Breast epithelium (tissue), 4 donors: ENCODE measurements around the gene SLC1A5. TPM values are rescaled to one million over a fixed set of nuclear protein-coding genes. Genes with fewer than 3 reads are reported as not detected.
"Not testable (repeated sequence)": the region's sequence is repeated elsewhere in the genome, so short reads cannot be mapped to it uniquely, and the experiment has no call there.

Experiments
- DNase-seq, 2 donors: peaks; one replicate each; pipeline ENCODE4 v3.0.0-alpha.2; 2019; ENCODE audit warnings: low spot score in 2 of 2
- H3K27ac ChIP-seq, 2 donors: fragments of 200-600 bp; sonication (generic) in 1 of 2; one replicate each; pipeline ENCODE4 v1.5.1; 2016 to 2019; ENCODE audit warnings: mild to moderate bottlenecking in 1 of 2
- H3K27me3 ChIP-seq, 2 donors: fragments of 200-600 bp; sonication (generic) in 1 of 2; one replicate each; pipeline versions ENCODE4 v1.5.1 to v1.6.0; 2017 to 2019; ENCODE audit warnings: control low read depth in 1 of 2, mild to moderate bottlenecking in 1 of 2
- H3K36me3 ChIP-seq: fragments of 200-600 bp; one replicate; pipeline ENCODE4 v1.5.1; 2019
- H3K4me1 ChIP-seq, 2 donors: fragments of 200-600 bp; sonication (generic); one replicate each; pipeline ENCODE4 v1.5.1; 2016 to 2019; ENCODE audit warnings: control low read depth in 1 of 2
- H3K4me3 ChIP-seq, 3 donors: fragments of 200-600 bp; sonication (generic); 1 replicate in 2 of 3; 2 replicates in 1 of 3; pipeline ENCODE4 v1.5.1; 2016 to 2019; ENCODE audit warnings: mild to moderate bottlenecking in 3 of 3, moderate library complexity in 2 of 3
- H3K9me3 ChIP-seq, 2 donors: fragments of 200-600 bp; sonication (generic) in 1 of 2; one replicate each; pipeline ENCODE4 v1.5.1; 2016 to 2019; ENCODE audit warnings: control low read depth in 1 of 2
- CTCF ChIP-seq, 3 donors: fragments of 450-650 bp; IDR thresholded peaks; one replicate each; pipeline ENCODE4 v1.5.1; 2016 to 2017; ENCODE audit warnings: antibody characterized with exemption in 3 of 3, mild to moderate bottlenecking in 3 of 3, moderate library complexity in 3 of 3
- POLR2A ChIP-seq: fragments of 450-650 bp; IDR thresholded peaks from one replicate; pipeline ENCODE4 v1.6.1; 2016; ENCODE audit warnings: antibody characterized with exemption, mild to moderate bottlenecking, moderate library complexity
- POLR2AphosphoS5 ChIP-seq, 3 donors: sonication (generic); formaldehyde crosslinking; IDR thresholded peaks; one replicate each; pipeline ENCODE4 v1.6.1; 2017; ENCODE audit warnings: antibody characterized with exemption in 3 of 3
- intact Hi-C: fragments of 100-400 bp; cut with DNase I; formaldehyde crosslinking; loops from one replicate; pipeline ENCODE4 v1.15.1; 2023; ENCODE audit warnings: low total_unique reads
- total RNA-seq, 3 donors: library from RNA; depleted of rRNA; stranded (reverse); fragments of >200 nt; gene quantifications; one replicate each; pipeline ENCODE4 v1.1.0, GENCODE V29; 2016

SLC1A5 gene
- total RNA-seq, 3 donors from 2014 or later, result 121 to 146 (median 121) TPM

GRCh38 chr19:46785054-46785979 lies 3.1 kb downstream of the SLC1A5 start:
- Histone ChIP-seq H3K27me3 (no peaks in the 10 kb centered on the region), H3K4me3 (peak overlapping the region; percentile 92 to 95 (median 94)), H3K4me1 (peaks cover 8 to 15% of the 10 kb centered on the region in 2 donors), H3K9me3 (no peaks in the 10 kb centered on the region), H3K27ac (peak overlapping the region; percentile 90 to 93), H3K36me3 (no peaks in the 10 kb centered on the region)
- intact Hi-C loops, result no loop called here
- no peak for DNase-seq
- TF ChIP-seq POLR2A, result no peak
- TF ChIP-seq CTCF (IDR thresholded peaks at IDR 0.05), result no peak
- no peak for TF ChIP-seq POLR2AphosphoS5 (IDR thresholded peaks at IDR 0.05)

GRCh38 chr19:46784262-46785053 lies 3.9 kb downstream of the SLC1A5 start:
- DNase-seq, result peak; percentile 65 to 69
- peak overlapping the region; percentile 92 to 95 (median 94) for H3K4me3 ChIP-seq
- H3K27me3 ChIP-seq, result no peaks in the 10 kb centered on the region
- TF ChIP-seq POLR2AphosphoS5 (IDR thresholded peaks at IDR 0.05) (peak in 2 of 3 donors; percentile 17 to 22), CTCF (IDR thresholded peaks at IDR 0.05) (no peak), POLR2A (no peak)
- no peaks in the 10 kb centered on the region for H3K9me3 ChIP-seq
- intact Hi-C loops, result no loop called here
- H3K36me3 ChIP-seq, result no peaks in the 10 kb centered on the region
- peaks cover 8 to 15% of the 10 kb centered on the region in 2 donors for H3K4me1 ChIP-seq
- peak overlapping the region; percentile 90 to 93 for H3K27ac ChIP-seq

GRCh38 chr19:46783670-46784069 lies 4.7 kb downstream of the SLC1A5 start:
- DNase-seq, result no peak
- peak overlapping the region in 2 of 3 donors; percentile 94 to 95 for H3K4me3 ChIP-seq
- intact Hi-C loops, result no loop called here
- no peaks in the 10 kb centered on the region for H3K27me3 ChIP-seq
- H3K27ac ChIP-seq, result peak overlapping the region; percentile 90 to 93
- peaks cover 8 to 15% of the 10 kb centered on the region in 2 donors for H3K4me1 ChIP-seq
- H3K36me3 ChIP-seq, result no peaks in the 10 kb centered on the region
- TF ChIP-seq POLR2AphosphoS5 (IDR thresholded peaks at IDR 0.05) (no peak), CTCF (IDR thresholded peaks at IDR 0.05) (no peak), POLR2A (no peak)
- H3K9me3 ChIP-seq, result no peaks in the 10 kb centered on the region

- Histone ChIP-seq H3K36me3 (no peaks in the 10 kb centered on the region), H3K27me3 (no peaks in the 10 kb centered on the region), H3K9me3 (no peaks in the 10 kb centered on the region), H3K4me3 (no peak overlapping the region), H3K4me1 (peaks cover 8 to 15% of the 10 kb centered on the region in 2 donors), H3K27ac (peak overlapping the region; percentile 19 to 43)
- intact Hi-C loops, result no loop called here
- TF ChIP-seq POLR2A (no peak), CTCF (IDR thresholded peaks at IDR 0.05) (no peak), POLR2AphosphoS5 (IDR thresholded peaks at IDR 0.05) (no peak)
- DNase-seq, result no peak
Measured at GRCh38 chr19:46782355-46783019, 5.9 kb downstream of the SLC1A5 start.

- H3K27me3 ChIP-seq, DNase-seq, H3K4me1 ChIP-seq, H3K4me3 ChIP-seq, H3K9me3 ChIP-seq, intact Hi-C loops: not testable (repeated sequence)
- peak overlapping the region; percentile 25 to 57 for H3K27ac ChIP-seq
- H3K36me3 ChIP-seq, result peaks cover 12% of the 10 kb centered on the region
Measured at GRCh38 chr19:46777956-46778645, 10.3 kb downstream of the SLC1A5 start.
